GM12873 (cell line): ENCODE measurements around the gene CLCN2.

ENCODE experiments used
- CTCF ChIP-seq: IDR thresholded peaks from 2 replicates; pipeline ENCODE4 v1.5.1; 2012; ENCODE audit warnings: low read depth, mild to moderate bottlenecking, moderate library complexity, low read length, control low read depth; ENCODE audit not compliant: insufficient read depth; ENCODE audit errors: missing control alignments

Gene CLCN2

GRCh38 chr3:184315871-184316661 is 45.3 kb downstream of the CLCN2 start:
- no peak for TF ChIP-seq CTCF

- TF ChIP-seq CTCF = no peak
Measured at GRCh38 chr3:184315543-184315867, 45.9 kb downstream of the CLCN2 start.

- no peak for TF ChIP-seq CTCF
Measured at GRCh38 chr3:184314700-184315542, 46.5 kb downstream of the CLCN2 start.

GRCh38 chr3:184314363-184314699 is 47.1 kb downstream of the CLCN2 start, which contains the start of gene EIF4G1:
Gene EIF4G1 (plus strand): TSS chr3:184314606. CDS start chr3:184315797, 1,191 bp downstream.
- no peak for TF ChIP-seq CTCF

GRCh38 chr3:184311633-184312032 is 49.8 kb downstream of the CLCN2 start:
- TF ChIP-seq CTCF = no peak

- TF ChIP-seq CTCF = no peak
Measured at GRCh38 chr3:184308744-184309143, 52.7 kb downstream of the CLCN2 start.

- no peak for TF ChIP-seq CTCF
Measured at GRCh38 chr3:184307915-184308314, 53.5 kb downstream of the CLCN2 start.
